Common myeloid progenitor, CD34-positive (primary cell): ENCODE data around the gene HOXD13. TPM values are rescaled to one million over a fixed set of nuclear protein-coding genes. Genes with fewer than 3 reads are reported as not detected.

ENCODE experiments used
- CTCF ChIA-PET: fragments of 350-600 bp; sonication (Branson Sonifier 250); formaldehyde crosslinking; loops from one replicate; lab custom pipeline; 2021; ENCODE audit warnings: antibody characterized with exemption; lab: Charles Lee
- POLR2A ChIA-PET: fragments of 350-600 bp; sonication (Branson Sonifier 250); formaldehyde crosslinking; loops from one replicate; lab custom pipeline; 2021; ENCODE audit warnings: antibody characterized with exemption; lab: Charles Lee
- DNase-seq, 3 donors: peaks; one replicate each; pipeline versions ENCODE4 v3.0.0 to v3.0.0-alpha.2; 2013
- H3K27ac ChIP-seq, 2 experiments: 1 replicate in 1 of 2; 2 replicates in 1 of 2; pipeline ENCODE4 v1.7.0; 2013; ENCODE audit warnings: inconsistent platforms in 2 of 2, low read length in 2 of 2, mild to moderate bottlenecking in 2 of 2, low read depth in 1 of 2, moderate library complexity in 1 of 2; ENCODE audit not compliant: severe bottlenecking in 2 of 2, insufficient read depth in 1 of 2, poor library complexity in 1 of 2
- H3K27me3 ChIP-seq, 5 experiments: replicated peaks in 2 of 5; 1 replicate in 3 of 5; 2 replicates in 2 of 5; pipeline versions ENCODE4 v1.6.1 to v1.7.0; 2013; ENCODE audit warnings: low read length in 4 of 5, mild to moderate bottlenecking in 2 of 5, moderate library complexity in 2 of 5, inconsistent platforms in 1 of 5; ENCODE audit not compliant: insufficient read depth in 5 of 5, control insufficient read depth in 4 of 5
- H3K36me3 ChIP-seq, 4 experiments: 1 replicate in 2 of 4; 2 replicates in 2 of 4; pipeline versions ENCODE4 v1.6.1 to v1.7.0; 2013; ENCODE audit warnings: low read length in 3 of 4, control low read depth in 1 of 4, mild to moderate bottlenecking in 1 of 4; ENCODE audit not compliant: control insufficient read depth in 4 of 4, insufficient read depth in 4 of 4
- H3K4me1 ChIP-seq, 4 experiments: 1 replicate in 3 of 4; 2 replicates in 1 of 4; pipeline versions ENCODE4 v1.6.1 to v1.7.1; 2013; ENCODE audit warnings: low read length in 3 of 4, mild to moderate bottlenecking in 3 of 4, control low read depth in 1 of 4, inconsistent platforms in 1 of 4, moderate library complexity in 1 of 4; ENCODE audit not compliant: control insufficient read depth in 4 of 4, insufficient read depth in 4 of 4; ENCODE audit errors: control extremely low read depth in 1 of 4
- H3K4me3 ChIP-seq, 7 experiments: 1 replicate in 4 of 7; 2 replicates in 3 of 7; pipeline versions ENCODE4 v1.5.1 to v1.7.0; 2013; ENCODE audit warnings: mild to moderate bottlenecking in 7 of 7, low read length in 6 of 7, moderate library complexity in 6 of 7, inconsistent platforms in 2 of 7, low read depth in 2 of 7, control low read depth in 1 of 7; ENCODE audit not compliant: insufficient read depth in 4 of 7, control insufficient read depth in 1 of 7; ENCODE audit errors: extremely low read depth in 1 of 7
- H3K9me3 ChIP-seq, 5 experiments: 1 replicate in 4 of 5; 2 replicates in 1 of 5; pipeline versions ENCODE4 v1.6.1 to v1.7.1; 2013; ENCODE audit warnings: low read length in 4 of 5, mild to moderate bottlenecking in 2 of 5, inconsistent platforms in 1 of 5, low read depth in 1 of 5, moderate library complexity in 1 of 5; ENCODE audit not compliant: control insufficient read depth in 4 of 5, insufficient read depth in 2 of 5; ENCODE audit errors: control extremely low read depth in 1 of 5
- WGBS: methylation state at CpG from one replicate; pipeline ENCODE4 v1.1.5; 2013; ENCODE audit not compliant: insufficient coverage; 5-methylcytosine and 5-hydroxymethylcytosine counted together
- polyA plus RNA-seq: library from polyadenylated mRNA; unstranded; fragments of 120-200 nt; gene quantifications from one replicate; pipeline ENCODE4 v1.2.1, GENCODE V29; 2013

HOXD13 gene
- polyA plus RNA-seq = not detected

GRCh38 chr2:176092270-176093144, at the start of gene HOXD13:
Gene HOXD13, plus strand, starts transcription at chr2:176092721. Its CDS starts 170 bp downstream, at chr2:176092891.
- 1% methylated on average over 41 of the region's 95 CpGs for WGBS
- DNase-seq = no peak
- Histone ChIP-seq H3K4me1 (peaks cover 7 to 27% (median 21%) of the 10 kb centered on the region in 4 experiments), H3K9me3 (peaks cover 0 to 10% (median 0%) of the 10 kb centered on the region in 5 experiments), H3K27me3 (peaks cover 35 to 99% (median 71%) of the 10 kb centered on the region in 5 experiments), H3K36me3 (no peaks in the 10 kb centered on the region), H3K4me3 (peak within 1 kb of the TSS in 2 of 7 experiments; percentile 17 to 36), H3K27ac (no peak within 1 kb of the TSS)
- ChIA-PET CTCF (interaction anchor here (1.2 to 1.4 kb wide), 2 partner anchors 39 to 41 kb away, joined by 3 to 4 read pairs; no protein-coding TSS in a partner anchor), POLR2A (no interaction called here)

GRCh38 chr2:176056406-176056805, 36.1 kb upstream of the HOXD13 start:
- Histone ChIP-seq H3K27me3 (peaks cover 9 to 50% (median 20%) of the 10 kb centered on the region in 5 experiments), H3K4me3 (no peak overlapping the region), H3K4me1 (no peaks in the 10 kb centered on the region), H3K36me3 (no peaks in the 10 kb centered on the region), H3K9me3 (no peaks in the 10 kb centered on the region), H3K27ac (no peak overlapping the region)
- WGBS = no CpG with 5 or more reads among the region's 1 CpG
- ChIA-PET POLR2A (no interaction called here), CTCF (interaction anchor here (1.1 kb wide), 1 partner anchor 689 kb away, joined by 3 read pairs; no protein-coding TSS in a partner anchor)
- no peak for DNase-seq

- Histone ChIP-seq H3K27ac (no peak overlapping the region), H3K27me3 (peaks cover 26 to 93% (median 57%) of the 10 kb centered on the region in 5 experiments), H3K36me3 (no peaks in the 10 kb centered on the region), H3K4me3 (no peak overlapping the region), H3K9me3 (peaks cover 0 to under 1% (median 0%) of the 10 kb centered on the region in 5 experiments), H3K4me1 (peaks cover 0 to 20% (median 13%) of the 10 kb centered on the region in 4 experiments)
- whole genome bisulfite sequencing = no CpG with 5 or more reads among the region's 2 CpGs
- ChIA-PET POLR2A (no interaction called here), CTCF (interaction anchor here (1.3 kb wide), 1 partner anchor 701 kb away, joined by 3 read pairs; no protein-coding TSS in a partner anchor)
- DNase-seq = no peak
Measured at GRCh38 chr2:176063958-176064357, 28.6 kb upstream of the HOXD13 start.

- 5% methylated on average over 35 of the region's 56 CpGs for WGBS
- Histone ChIP-seq H3K27me3 (peaks cover 23 to 100% (median 69%) of the 10 kb centered on the region in 5 experiments), H3K4me1 (peaks cover 0 to 20% (median 13%) of the 10 kb centered on the region in 4 experiments), H3K4me3 (peak overlapping the region in 5 of 7 experiments; percentile 1 to 56 (median 47)), H3K9me3 (peaks cover 0 to 2% (median 0%) of the 10 kb centered on the region in 5 experiments), H3K27ac (no peak overlapping the region), H3K36me3 (no peaks in the 10 kb centered on the region)
- ChIA-PET POLR2A (interaction anchor here (0.7 kb wide), 1 partner anchor 25 kb away, joined by 3 read pairs; no protein-coding TSS in a partner anchor), CTCF (no interaction called here)
- DNase-seq = no peak
Measured at GRCh38 chr2:176066645-176067588, 25.6 kb upstream of the HOXD13 start.

GRCh38 chr2:176067589-176068418, 24.7 kb upstream of the HOXD13 start:
- no peak for DNase-seq
- Histone ChIP-seq H3K4me3 (peak overlapping the region in 5 of 7 experiments; percentile 1 to 56 (median 47)), H3K9me3 (peaks cover 0 to 2% (median 0%) of the 10 kb centered on the region in 5 experiments), H3K27ac (no peak overlapping the region), H3K27me3 (peaks cover 23 to 100% (median 73%) of the 10 kb centered on the region in 5 experiments), H3K4me1 (peaks cover 0 to 20% (median 13%) of the 10 kb centered on the region in 4 experiments), H3K36me3 (no peaks in the 10 kb centered on the region)
- CTCF ChIA-PET = interaction anchor here (0.6 to 2.3 kb wide), 3 partner anchors 12 to 704 kb away, joined by 3 to 8 read pairs (median 4); no protein-coding TSS in a partner anchor
- WGBS = 6% methylated on average over 33 of the region's 38 CpGs
- POLR2A ChIA-PET = interaction anchor here (0.7 kb wide), 1 partner anchor 24 kb away, joined by 3 read pairs; no protein-coding TSS in a partner anchor

GRCh38 chr2:176068419-176068832, 24.1 kb upstream of the HOXD13 start:
- ChIA-PET POLR2A (no interaction called here), CTCF (interaction anchor here (0.6 to 2.3 kb wide), 4 partner anchors 11 to 705 kb away, joined by 3 to 8 read pairs (median 4); no protein-coding TSS in a partner anchor)
- Histone ChIP-seq H3K27ac (no peak overlapping the region), H3K4me1 (peaks cover 0 to 20% (median 13%) of the 10 kb centered on the region in 4 experiments), H3K4me3 (no peak overlapping the region), H3K36me3 (no peaks in the 10 kb centered on the region), H3K27me3 (peaks cover 23 to 100% (median 72%) of the 10 kb centered on the region in 5 experiments), H3K9me3 (peaks cover 0 to 2% (median 0%) of the 10 kb centered on the region in 5 experiments)
- WGBS = 6% methylated on average over 30 of the region's 30 CpGs
- DNase-seq = no peak
